GM12865 (cell line): ENCODE measurements around the gene EBNA1BP2.

ENCODE experiments used
- DNase-seq: peaks from one replicate; pipeline ENCODE4 v3.0.0; 2010; ENCODE audit warnings: low read depth
- H3K4me3 ChIP-seq: 2 replicates; pipeline ENCODE4 v1.5.1; 2011; ENCODE audit warnings: mild to moderate bottlenecking, low read depth, low read length, control low read depth
- TF ChIP-seq, protein P1 (sequence below): IDR thresholded peaks from 2 replicates; pipeline ENCODE4 v1.5.1; 2011; ENCODE audit warnings: low read length, control low read depth, low read depth, inconsistent platforms; ENCODE audit not compliant: insufficient read depth; ENCODE audit errors: missing control alignments

EBNA1BP2 gene

DNA sequence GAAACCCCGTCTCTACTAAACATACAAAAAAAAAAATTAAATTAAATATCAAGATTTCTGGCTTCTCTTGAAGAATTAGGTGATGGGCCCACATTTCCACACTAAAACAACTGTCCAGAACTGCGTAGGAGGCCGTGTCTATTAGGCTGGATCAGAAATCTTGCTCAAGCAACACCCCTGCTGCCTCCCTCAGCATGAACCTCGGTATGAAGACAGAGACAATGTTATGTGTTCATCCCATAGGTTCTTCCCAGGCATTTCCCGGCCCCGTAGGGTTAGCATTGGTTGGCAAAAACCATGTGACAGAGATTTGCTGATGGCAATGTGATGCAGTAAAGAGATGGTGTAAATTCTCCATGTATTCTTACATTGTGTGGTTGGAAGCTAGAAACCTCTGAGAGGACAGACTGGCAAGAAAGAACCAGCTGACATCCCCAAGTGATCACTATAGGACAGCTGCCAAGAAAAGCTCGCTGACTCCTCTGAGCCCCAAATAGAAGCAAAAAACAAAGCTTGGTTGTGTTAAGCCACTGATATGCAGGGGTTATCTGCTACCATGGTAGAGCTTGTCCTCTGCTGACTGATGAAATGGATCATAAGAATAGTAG, 34.5 kb downstream of the EBNA1BP2 start:
- H3K4me3 ChIP-seq, result no peak overlapping the region
- TF ChIP-seq, protein P1, sequence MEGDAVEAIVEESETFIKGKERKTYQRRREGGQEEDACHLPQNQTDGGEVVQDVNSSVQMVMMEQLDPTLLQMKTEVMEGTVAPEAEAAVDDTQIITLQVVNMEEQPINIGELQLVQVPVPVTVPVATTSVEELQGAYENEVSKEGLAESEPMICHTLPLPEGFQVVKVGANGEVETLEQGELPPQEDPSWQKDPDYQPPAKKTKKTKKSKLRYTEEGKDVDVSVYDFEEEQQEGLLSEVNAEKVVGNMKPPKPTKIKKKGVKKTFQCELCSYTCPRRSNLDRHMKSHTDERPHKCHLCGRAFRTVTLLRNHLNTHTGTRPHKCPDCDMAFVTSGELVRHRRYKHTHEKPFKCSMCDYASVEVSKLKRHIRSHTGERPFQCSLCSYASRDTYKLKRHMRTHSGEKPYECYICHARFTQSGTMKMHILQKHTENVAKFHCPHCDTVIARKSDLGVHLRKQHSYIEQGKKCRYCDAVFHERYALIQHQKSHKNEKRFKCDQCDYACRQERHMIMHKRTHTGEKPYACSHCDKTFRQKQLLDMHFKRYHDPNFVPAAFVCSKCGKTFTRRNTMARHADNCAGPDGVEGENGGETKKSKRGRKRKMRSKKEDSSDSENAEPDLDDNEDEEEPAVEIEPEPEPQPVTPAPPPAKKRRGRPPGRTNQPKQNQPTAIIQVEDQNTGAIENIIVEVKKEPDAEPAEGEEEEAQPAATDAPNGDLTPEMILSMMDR, result no peak
- DNase-seq, result no peak

DNA sequence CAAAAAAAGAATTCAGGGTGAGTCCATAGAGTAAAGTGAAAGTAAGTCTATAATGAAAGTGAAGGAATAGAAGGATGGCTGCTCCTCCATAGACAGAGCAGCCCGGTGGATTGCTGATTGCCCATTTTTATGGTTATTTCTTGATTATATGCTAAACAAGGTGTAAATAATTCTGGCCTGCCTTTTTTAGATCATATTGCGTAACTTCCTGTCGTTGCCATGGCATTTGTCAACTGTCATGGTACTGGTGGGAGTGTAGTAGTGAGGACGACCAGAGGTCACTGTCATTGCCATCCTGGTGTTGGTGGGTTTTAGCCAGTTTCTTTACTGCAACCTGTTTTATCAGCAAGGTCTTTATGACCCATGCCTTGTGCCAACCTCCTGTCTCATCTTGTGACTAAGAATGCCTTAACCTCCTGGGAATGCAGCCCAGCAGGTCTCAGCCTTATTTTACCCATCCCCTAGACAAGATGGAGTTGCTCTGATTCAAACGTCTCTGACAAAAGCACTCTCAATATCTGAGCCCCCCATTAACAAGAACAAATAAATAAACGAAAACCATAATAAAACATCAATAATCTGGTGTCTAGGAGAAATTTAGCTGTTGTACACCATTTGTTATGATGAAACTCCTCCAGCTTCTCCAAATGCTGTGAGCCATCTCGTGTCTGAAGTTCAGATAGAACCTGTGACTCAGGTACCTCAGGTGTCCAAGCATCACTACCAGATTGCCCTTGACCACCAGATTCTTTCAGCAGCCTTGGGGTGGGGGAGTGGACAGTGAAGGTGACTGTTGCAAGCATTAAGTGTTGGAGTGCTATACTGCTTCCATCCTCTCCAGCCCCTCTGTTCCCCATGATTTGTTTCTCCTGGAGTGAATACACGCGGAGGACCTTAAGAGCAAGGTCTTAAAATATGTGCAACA, 36.0 kb downstream of the EBNA1BP2 start:
- TF ChIP-seq, protein P1, result no peak
- no peak overlapping the region for H3K4me3 ChIP-seq
- DNase-seq, result no peak

DNA sequence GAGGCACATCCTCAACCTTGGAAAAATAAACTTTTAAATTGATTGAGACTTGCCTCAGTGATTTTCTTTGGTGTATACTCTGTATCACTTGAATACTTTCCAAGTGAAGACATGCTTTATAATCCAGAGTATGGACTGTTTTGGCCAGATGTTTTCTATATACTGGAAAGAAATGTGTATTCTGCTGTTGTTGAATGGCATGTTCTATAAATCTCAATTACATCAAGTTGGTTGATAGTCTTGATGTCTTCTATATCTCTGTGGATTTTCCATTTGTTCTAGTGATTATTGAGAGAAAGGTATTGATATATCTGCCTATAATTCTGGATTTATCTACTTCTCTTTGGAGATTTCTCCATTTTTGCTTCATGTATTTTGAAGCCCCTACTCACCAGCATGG, 37.5 kb downstream of the EBNA1BP2 start:
- TF ChIP-seq, protein P1, result no peak
- no peak for DNase-seq
- H3K4me3 ChIP-seq, result no peak overlapping the region

DNA sequence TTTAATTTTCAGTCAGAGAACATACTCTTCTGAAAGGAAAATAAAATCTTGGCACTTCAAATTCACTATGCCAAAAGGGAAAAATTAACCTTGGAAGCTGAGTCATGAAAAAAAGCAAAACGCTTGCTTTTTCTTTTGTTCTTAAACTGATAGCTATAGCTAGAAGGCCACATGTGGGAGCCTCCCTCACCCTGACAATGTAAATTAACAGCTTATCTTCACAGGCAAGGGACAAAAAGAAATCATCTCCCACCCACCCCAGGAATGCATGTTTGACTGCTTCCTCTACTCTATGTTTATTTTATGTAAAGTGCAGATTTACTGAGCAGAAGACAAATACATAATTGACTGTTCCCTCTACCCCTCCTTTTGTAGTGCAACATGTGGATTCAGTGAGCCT, 38.0 kb downstream of the EBNA1BP2 start:
- DNase-seq, result no peak
- TF ChIP-seq, protein P1, result no peak
- no peak overlapping the region for H3K4me3 ChIP-seq

DNA sequence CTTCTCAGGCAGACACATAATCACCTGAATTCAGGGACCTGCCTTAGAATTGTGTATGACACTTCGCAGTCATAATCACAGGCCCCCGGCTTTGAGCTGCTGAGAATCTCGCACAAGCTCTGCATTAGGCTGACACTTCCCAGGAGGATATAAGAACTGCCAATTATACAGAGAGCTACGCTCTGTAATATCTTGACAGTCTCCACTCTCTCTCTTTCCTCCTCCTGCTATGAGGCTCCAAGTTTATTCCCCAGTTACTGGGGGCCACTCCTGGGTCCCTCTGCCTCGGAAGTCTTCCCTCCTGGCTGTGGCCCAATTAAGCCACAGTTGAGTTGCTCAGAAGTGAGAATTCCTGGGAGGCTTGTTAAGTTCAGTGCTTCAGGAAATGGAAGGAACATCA, 42.7 kb downstream of the EBNA1BP2 start:
- no peak overlapping the region for H3K4me3 ChIP-seq
- no peak for DNase-seq
- TF ChIP-seq, protein P1, result no peak

DNA sequence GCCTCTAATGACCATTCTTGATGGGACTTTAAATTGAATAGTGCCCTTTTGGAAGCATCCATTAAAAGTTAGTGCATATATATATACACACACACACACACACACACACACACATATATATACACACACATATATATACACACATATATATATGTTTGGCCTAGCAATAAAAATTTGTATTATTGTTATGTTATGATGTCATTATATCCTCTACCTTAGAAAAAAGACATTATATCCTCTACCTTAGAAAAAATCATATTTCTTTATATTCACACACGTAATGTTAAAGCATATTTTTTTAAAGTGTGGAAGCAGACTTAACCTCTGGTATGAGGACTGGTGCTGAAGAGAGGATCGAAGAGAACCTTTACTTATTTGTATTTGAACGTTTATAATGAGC, 43.3 kb downstream of the EBNA1BP2 start:
- DNase-seq, result no peak
- no peak overlapping the region for H3K4me3 ChIP-seq
- TF ChIP-seq, protein P1, result no peak
